ENCODE measurements around the gene GATC. TPM values are rescaled to one million over a fixed set of nuclear protein-coding genes. Genes with fewer than 3 reads are reported as not detected.

GATC gene
- total and polyA plus RNA-seq, 2 experiments from 2014 or later: 12.7 to 19.3 TPM

DNA sequence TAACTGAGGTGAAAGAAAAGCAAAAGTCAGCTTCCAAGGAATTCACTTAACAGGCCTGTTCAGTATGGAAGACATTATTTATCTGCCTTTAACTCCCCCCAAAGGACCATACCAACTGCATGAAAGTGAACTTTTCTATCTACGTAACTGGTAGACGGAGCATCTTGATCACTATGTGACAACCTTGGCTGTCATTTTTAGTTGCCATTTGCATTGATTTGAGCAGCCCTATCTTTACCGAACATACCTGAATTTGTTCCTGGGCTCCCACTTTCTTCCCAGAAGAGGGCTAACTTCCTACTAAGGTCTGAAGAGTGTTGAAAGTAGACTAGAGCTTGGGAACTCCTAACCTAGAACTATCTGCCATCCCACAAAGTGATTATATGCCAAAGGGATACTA lies 13.9 kb downstream of the GATC start:
- no peaks in the 10 kb centered on the region for H3K9me3 ChIP-seq (ENCODE audit: low read depth)
- H3K27ac ChIP-seq: no peak overlapping the region
- DNase-seq (ENCODE audit: low read depth in 1 of 2, low spot score in 1 of 2): no peak
- H3K4me3 ChIP-seq: no peak overlapping the region
- TF ChIP-seq CTCF (IDR thresholded peaks at IDR 0.05; ENCODE audit: low read depth, low read length): no peak
- no peaks in the 10 kb centered on the region for H3K27me3 ChIP-seq
- no peaks in the 10 kb centered on the region for H3K4me1 ChIP-seq (ENCODE audit: low read depth)
- H3K36me3 ChIP-seq: peaks cover 71% of the 10 kb centered on the region

- no peaks in the 10 kb centered on the region for H3K27me3 ChIP-seq
- H3K9me3 ChIP-seq (ENCODE audit: low read depth): no peaks in the 10 kb centered on the region
- H3K36me3 ChIP-seq: peaks cover 79% of the 10 kb centered on the region
- TF ChIP-seq CTCF (IDR thresholded peaks at IDR 0.05; ENCODE audit: low read depth, low read length): no peak
- no peak overlapping the region for H3K4me3 ChIP-seq
- DNase-seq (ENCODE audit: low read depth in 1 of 2, low spot score in 1 of 2): no peak
- no peaks in the 10 kb centered on the region for H3K4me1 ChIP-seq (ENCODE audit: low read depth)
- H3K27ac ChIP-seq: no peak overlapping the region
These were observed 15.9 kb downstream of the GATC start for GRCh38 chr12:120462099-120462640.

GRCh38 chr12:120463712-120464111 lies 17.5 kb downstream of the GATC start:
- DNase-seq (ENCODE audit: low read depth in 1 of 2, low spot score in 1 of 2): no peak
- H3K27ac ChIP-seq: no peak overlapping the region
- peaks cover 75% of the 10 kb centered on the region for H3K36me3 ChIP-seq
- no peak overlapping the region for H3K4me3 ChIP-seq
- no peaks in the 10 kb centered on the region for H3K9me3 ChIP-seq (ENCODE audit: low read depth)
- peaks cover 4% of the 10 kb centered on the region for H3K4me1 ChIP-seq (ENCODE audit: low read depth)
- no peaks in the 10 kb centered on the region for H3K27me3 ChIP-seq
- TF ChIP-seq CTCF (IDR thresholded peaks at IDR 0.05; ENCODE audit: low read depth, low read length): no peak

- no peak for DNase-seq (ENCODE audit: low read depth in 1 of 2, low spot score in 1 of 2)
- Histone ChIP-seq H3K36me3 (peaks cover 57% of the 10 kb centered on the region), H3K27ac (no peak overlapping the region), H3K9me3 (ENCODE audit: low read depth) (no peaks in the 10 kb centered on the region), H3K27me3 (no peaks in the 10 kb centered on the region), H3K4me1 (ENCODE audit: low read depth) (peaks cover 4% of the 10 kb centered on the region), H3K4me3 (no peak overlapping the region)
- no peak for TF ChIP-seq CTCF (IDR thresholded peaks at IDR 0.05; ENCODE audit: low read depth, low read length)
These were observed 19.5 kb downstream of the GATC start for GRCh38 chr12:120465756-120466155.

GRCh38 chr12:120466560-120467315 lies 20.5 kb downstream of the GATC start:
- Histone ChIP-seq H3K4me1 (ENCODE audit: low read depth) (peaks cover 4% of the 10 kb centered on the region), H3K27ac (peak overlapping the region; percentile 38), H3K9me3 (ENCODE audit: low read depth) (no peaks in the 10 kb centered on the region), H3K27me3 (no peaks in the 10 kb centered on the region), H3K4me3 (no peak overlapping the region), H3K36me3 (peaks cover 50% of the 10 kb centered on the region)
- TF ChIP-seq CTCF (IDR thresholded peaks at IDR 0.05; ENCODE audit: low read depth, low read length): peak; percentile 66
- DNase-seq (ENCODE audit: low read depth in 1 of 2, low spot score in 1 of 2): peak; percentile 47 to 59
